ENCODE data around the gene TRERF1. TPM values are rescaled to one million over a fixed set of nuclear protein-coding genes. Genes with fewer than 3 reads are reported as not detected.

The TRERF1 gene
- total and polyA plus RNA-seq, 2 of the 4 experiments (the other 2 are of a cell fraction) = 6.3 to 9.9 TPM

DNA sequence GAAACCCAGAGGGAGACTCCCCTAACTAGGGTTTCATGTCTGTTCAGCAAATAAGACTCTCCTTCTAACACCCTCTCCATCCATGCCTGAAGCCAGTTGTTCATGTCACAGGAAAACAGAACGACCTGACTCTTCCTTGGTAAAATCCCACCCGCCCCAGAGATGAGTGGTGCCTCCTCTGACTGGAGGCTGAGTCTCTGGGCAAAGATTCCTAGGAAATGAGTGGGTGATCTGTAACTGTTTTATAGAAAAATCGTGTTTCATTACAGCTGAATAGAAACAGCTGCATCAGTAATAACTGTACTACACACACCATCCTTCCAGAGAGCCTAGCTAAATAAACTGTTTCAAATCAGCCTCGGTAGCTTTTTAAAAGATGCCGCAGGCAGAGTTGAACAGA is 196.7 kb downstream of the TRERF1 start:
- no peak overlapping the region for H3K4me2 ChIP-seq (ENCODE audit: low read depth, low read length)
- no peaks in the 10 kb centered on the region for H3K27me3 ChIP-seq (ENCODE audit: control insufficient read depth, insufficient read depth, low read length)
- TF ChIP-seq BHLHE40 (IDR thresholded peaks at IDR 0.05; ENCODE audit: low read depth, low read length) (no peak), CHD1 (IDR thresholded peaks at IDR 0.05; ENCODE audit: low read depth, low read length) (no peak), MAZ (IDR thresholded peaks at IDR 0.05; ENCODE audit: borderline replicate concordance, low read depth, low read length) (no peak), RCOR1 (IDR thresholded peaks at IDR 0.05; ENCODE audit: insufficient replicate concordance, low read length) (no peak), FOS (IDR thresholded peaks at IDR 0.05; ENCODE audit: low read depth, low read length) (no peak), CEBPB (IDR thresholded peaks at IDR 0.05; ENCODE audit: low read depth, low read length) (no peak), MXI1 (IDR thresholded peaks at IDR 0.05; ENCODE audit: borderline replicate concordance, low read depth, low read length) (no peak)
- TF ChIP-seq, protein P1, sequence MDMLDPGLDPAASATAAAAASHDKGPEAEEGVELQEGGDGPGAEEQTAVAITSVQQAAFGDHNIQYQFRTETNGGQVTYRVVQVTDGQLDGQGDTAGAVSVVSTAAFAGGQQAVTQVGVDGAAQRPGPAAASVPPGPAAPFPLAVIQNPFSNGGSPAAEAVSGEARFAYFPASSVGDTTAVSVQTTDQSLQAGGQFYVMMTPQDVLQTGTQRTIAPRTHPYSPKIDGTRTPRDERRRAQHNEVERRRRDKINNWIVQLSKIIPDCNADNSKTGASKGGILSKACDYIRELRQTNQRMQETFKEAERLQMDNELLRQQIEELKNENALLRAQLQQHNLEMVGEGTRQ (IDR thresholded peaks at IDR 0.05; ENCODE audit: low read depth, low read length) = no peak
- TF ChIP-seq, protein P2, sequence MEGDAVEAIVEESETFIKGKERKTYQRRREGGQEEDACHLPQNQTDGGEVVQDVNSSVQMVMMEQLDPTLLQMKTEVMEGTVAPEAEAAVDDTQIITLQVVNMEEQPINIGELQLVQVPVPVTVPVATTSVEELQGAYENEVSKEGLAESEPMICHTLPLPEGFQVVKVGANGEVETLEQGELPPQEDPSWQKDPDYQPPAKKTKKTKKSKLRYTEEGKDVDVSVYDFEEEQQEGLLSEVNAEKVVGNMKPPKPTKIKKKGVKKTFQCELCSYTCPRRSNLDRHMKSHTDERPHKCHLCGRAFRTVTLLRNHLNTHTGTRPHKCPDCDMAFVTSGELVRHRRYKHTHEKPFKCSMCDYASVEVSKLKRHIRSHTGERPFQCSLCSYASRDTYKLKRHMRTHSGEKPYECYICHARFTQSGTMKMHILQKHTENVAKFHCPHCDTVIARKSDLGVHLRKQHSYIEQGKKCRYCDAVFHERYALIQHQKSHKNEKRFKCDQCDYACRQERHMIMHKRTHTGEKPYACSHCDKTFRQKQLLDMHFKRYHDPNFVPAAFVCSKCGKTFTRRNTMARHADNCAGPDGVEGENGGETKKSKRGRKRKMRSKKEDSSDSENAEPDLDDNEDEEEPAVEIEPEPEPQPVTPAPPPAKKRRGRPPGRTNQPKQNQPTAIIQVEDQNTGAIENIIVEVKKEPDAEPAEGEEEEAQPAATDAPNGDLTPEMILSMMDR (conservative IDR thresholded peaks at IDR 0.05; ENCODE audit: low read depth, low read length) = no peak
- no peak overlapping the region for H3K14ac ChIP-seq (replicated peaks; ENCODE audit: low read depth, low read length)
- no peaks in the 10 kb centered on the region for H4K20me1 ChIP-seq (ENCODE audit: insufficient read depth, low read length)
- ChIA-PET CTCF (no interaction called here), POLR2A (ENCODE audit: unreplicated experiment) (no interaction called here)
- no peak overlapping the region for H3K56ac ChIP-seq (ENCODE audit: extremely low read depth, insufficient read depth, low read length)
- H3K9ac ChIP-seq (ENCODE audit: low read depth, low read length) = no peak overlapping the region
- dilution Hi-C loops (cut with HindIII; ENCODE audit: low sequenced_read_pairs, unreplicated experiment) = no loop called here
- no peak overlapping the region for H3K4ac ChIP-seq (ENCODE audit: low read depth, low read length)
- peaks cover 15% of the 10 kb centered on the region for H3K4me1 ChIP-seq (ENCODE audit: control insufficient read depth, insufficient read depth, low read length)
- no peak overlapping the region for H2AFZ ChIP-seq (replicated peaks; ENCODE audit: low read length, poor library complexity)
- no peak overlapping the region for H2BK120ac ChIP-seq (ENCODE audit: low read depth, low read length)
- DNase-seq (peak; percentile 54), ATAC-seq (ENCODE audit: low read depth) (peak; percentile 15; the same call in 1 of the 2 replicates)
- H3K36me3 ChIP-seq (ENCODE audit: control insufficient read depth, insufficient read depth, low read length) = peaks cover 42% of the 10 kb centered on the region
- H3K9me1 ChIP-seq (ENCODE audit: insufficient read depth, low read length) = peaks cover 16% of the 10 kb centered on the region
- no peak overlapping the region for H3K27ac ChIP-seq (ENCODE audit: insufficient read depth, low read length)
- intact Hi-C loops (cut with micrococcal nuclease) = no loop called here
- H2BK20ac ChIP-seq (ENCODE audit: low read depth, low read length) = no peak overlapping the region
- H3K23ac ChIP-seq (ENCODE audit: low read depth, low read length) = no peak overlapping the region
- no peak overlapping the region for H3K4me3 ChIP-seq (ENCODE audit: insufficient read depth, low read depth, low read length)
- H2AK5ac ChIP-seq (ENCODE audit: low read depth, low read length) = no peak overlapping the region; the same call in 1 of the 2 replicates
- H2BK15ac ChIP-seq (ENCODE audit: low read depth, low read length) = no peak overlapping the region
- no peaks in the 10 kb centered on the region for H3K9me3 ChIP-seq (ENCODE audit: control insufficient read depth, insufficient read depth, low read length)
- in situ Hi-C loops (cut with MboI; ENCODE audit: low sequenced_read_pairs) = no loop called here
- no peak overlapping the region for H3K18ac ChIP-seq (ENCODE audit: low read depth, low read length)
- no CpG with 5 or more reads among the region's 5 CpGs for WGBS, 2 experiments (ENCODE audit: extremely low coverage in 2 of 2, insufficient read length in 1 of 2)
- no peak overlapping the region for H4K5ac ChIP-seq (ENCODE audit: low read depth, low read length)
- H2BK5ac ChIP-seq (ENCODE audit: low read depth, low read length, poor library complexity, severe bottlenecking) = no peak overlapping the region
- H2AK9ac ChIP-seq (replicated peaks; ENCODE audit: low read depth, low read length, poor library complexity) = peak overlapping the region; percentile 12
- no peak overlapping the region for H4K91ac ChIP-seq (ENCODE audit: insufficient read depth, low read depth, low read length)
- H4K8ac ChIP-seq (ENCODE audit: low read depth in 2 of 2, low read length in 2 of 2) = no peak overlapping the region
- peaks cover 0 to 16% of the 10 kb centered on the region in 2 experiments; a peak in 2 of 4 replicates for H3K79me1 ChIP-seq (ENCODE audit: low read depth in 1 of 2, low read length in 2 of 2)
- no TSS peak for BruUV-seq (replicated peaks)

All from IMR-90 (cell line).